Liver (tissue), 9 donors: ENCODE measurements around the gene QKI. TPM values are rescaled to one million over a fixed set of nuclear protein-coding genes. Genes with fewer than 3 reads are reported as not detected.

Experiments used
- DNase-seq: peaks from one replicate; pipeline ENCODE4 v3.0.0-alpha.2; 2017; ENCODE audit warnings: low spot score
- H3K27ac ChIP-seq, 2 donors: one replicate each; pipeline ENCODE4 v1.7.0; 2013; ENCODE audit warnings: inconsistent platforms in 2 of 2, low read length in 2 of 2, control low read depth in 1 of 2, low read depth in 1 of 2, mild to moderate bottlenecking in 1 of 2
- H3K27me3 ChIP-seq, 4 donors: one replicate each; pipeline versions ENCODE4 v1.6.1 to v1.7.0; 2013; ENCODE audit warnings: low read length in 3 of 4, inconsistent platforms in 1 of 4, mild to moderate bottlenecking in 1 of 4, moderate library complexity in 1 of 4; ENCODE audit not compliant: control insufficient read depth in 4 of 4, insufficient read depth in 4 of 4
- H3K36me3 ChIP-seq, 4 donors: one replicate each; pipeline versions ENCODE4 v1.6.1 to v1.7.0; 2013; ENCODE audit warnings: low read length in 3 of 4, mild to moderate bottlenecking in 3 of 4, low read depth in 1 of 4, moderate library complexity in 1 of 4; ENCODE audit not compliant: control insufficient read depth in 4 of 4, insufficient read depth in 3 of 4
- H3K4me1 ChIP-seq, 4 donors: one replicate each; pipeline versions ENCODE4 v1.6.1 to v1.7.0; 2013; ENCODE audit warnings: low read length in 3 of 4, mild to moderate bottlenecking in 3 of 4, moderate library complexity in 1 of 4; ENCODE audit not compliant: control insufficient read depth in 4 of 4, insufficient read depth in 4 of 4
- H3K4me3 ChIP-seq, 3 donors: one replicate each; pipeline versions ENCODE4 v1.6.1 to v1.7.0; 2013; ENCODE audit warnings: low read length in 3 of 3, control low read depth in 1 of 3, low read depth in 1 of 3, mild to moderate bottlenecking in 1 of 3
- H3K9ac ChIP-seq, 2 donors: one replicate each; pipeline ENCODE4 v1.7.0; 2013; ENCODE audit warnings: low read length in 2 of 2, mild to moderate bottlenecking in 2 of 2, moderate library complexity in 2 of 2, control low read depth in 1 of 2, low read depth in 1 of 2
- H3K9me3 ChIP-seq, 4 donors: one replicate each; pipeline versions ENCODE4 v1.6.1 to v1.7.0; 2013; ENCODE audit warnings: low read length in 3 of 4; ENCODE audit not compliant: control insufficient read depth in 4 of 4
- EGR1 ChIP-seq, 2 donors: IDR thresholded peaks; 2 replicates each; pipeline ENCODE4 v1.6.1; 2016 to 2018; ENCODE audit warnings: antibody characterized with exemption in 2 of 2, low read depth in 2 of 2
- FOXA1 ChIP-seq: IDR thresholded peaks from 2 replicates; pipeline ENCODE4 v1.6.1; 2016; ENCODE audit warnings: antibody characterized with exemption
- FOXA2 ChIP-seq: IDR thresholded peaks from 2 replicates; pipeline ENCODE4 v1.6.1; 2016; ENCODE audit warnings: antibody characterized with exemption
- GABPA ChIP-seq, 2 donors: IDR thresholded peaks in 1 of 2; conservative IDR thresholded peaks in 1 of 2; 2 replicates each; pipeline ENCODE4 v1.6.1; 2016; ENCODE audit warnings: antibody characterized with exemption in 2 of 2, mild to moderate bottlenecking in 1 of 2, moderate library complexity in 1 of 2
- HNF4G ChIP-seq: IDR thresholded peaks from 2 replicates; pipeline ENCODE4 v1.6.1; 2016; ENCODE audit warnings: antibody characterized with exemption
- JUND ChIP-seq, 2 donors: IDR thresholded peaks; 2 replicates each; pipeline ENCODE4 v1.6.1; 2016; ENCODE audit warnings: antibody characterized with exemption in 2 of 2
- RAD21 ChIP-seq, 2 donors: IDR thresholded peaks; 2 replicates each; pipeline ENCODE4 v1.6.1; 2016; ENCODE audit warnings: antibody characterized with exemption in 2 of 2, mild to moderate bottlenecking in 2 of 2
- RXRA ChIP-seq, 2 donors: IDR thresholded peaks; 2 replicates each; pipeline ENCODE4 v1.6.1; 2017 to 2018; ENCODE audit warnings: antibody characterized with exemption in 2 of 2, mild to moderate bottlenecking in 1 of 2
- SP1 ChIP-seq: IDR thresholded peaks from 2 replicates; pipeline ENCODE4 v1.6.1; 2018; ENCODE audit warnings: antibody characterized with exemption, mild to moderate bottlenecking
- TAF1 ChIP-seq: conservative IDR thresholded peaks from 2 replicates; pipeline ENCODE4 v1.6.1; 2016; ENCODE audit warnings: antibody characterized with exemption, mild to moderate bottlenecking
- YY1 ChIP-seq: IDR thresholded peaks from 2 replicates; pipeline ENCODE4 v1.6.1; 2016; ENCODE audit warnings: antibody characterized with exemption, mild to moderate bottlenecking
- WGBS: extraction: QIAGEN DNeasy Blood & Tissue Kit; methylation state at CpG from one replicate; pipeline ENCODE4 v1.1.7; 2013; 5-methylcytosine and 5-hydroxymethylcytosine counted together
- polyA plus RNA-seq, 2 donors: library from polyadenylated mRNA; stranded (reverse) in 1 of 2; unstranded in 1 of 2; fragments of 200-250 nt in 1 of 2; fragments of >200 nt in 1 of 2; fragmentation: Nextera tagmentation in 1 of 2; extraction: Ambion mirVana in 1 of 2; gene quantifications; one replicate each; pipeline versions ENCODE4 v1.2.1 to v1.2.3, GENCODE V29; 2013 to 2015
- total RNA-seq, 2 donors: library from RNA; depleted of rRNA; stranded (reverse); fragments of >200 nt; gene quantifications; one replicate each; pipeline ENCODE4 v1.2.3, GENCODE V29; 2014
- TF ChIP-seq, protein P1 (sequence below): IDR thresholded peaks from 2 replicates; pipeline ENCODE4 v1.6.1; 2016; ENCODE audit warnings: antibody characterized with exemption
- TF ChIP-seq, protein P2 (sequence below): fragments of 150-350 bp; IDR thresholded peaks from 2 replicates; pipeline ENCODE4 v1.5.1; 2017; ENCODE audit warnings: improper control_type of control experiment, low read depth, low read length; ENCODE audit not compliant: missing input control
- TF ChIP-seq, protein P3 (sequence below): IDR thresholded peaks from 2 replicates; pipeline ENCODE4 v1.6.1; 2016; ENCODE audit warnings: antibody characterized with exemption, mild to moderate bottlenecking
- donor health status: healthy.
- donor health status: healthy.
- donor health status: healthy.
- donor health status: healthy.
- donor health status: healthy.

The QKI gene
- total and polyA plus RNA-seq, 4 donors: 22.7 to 97.0 (median 56.3) TPM

DNA sequence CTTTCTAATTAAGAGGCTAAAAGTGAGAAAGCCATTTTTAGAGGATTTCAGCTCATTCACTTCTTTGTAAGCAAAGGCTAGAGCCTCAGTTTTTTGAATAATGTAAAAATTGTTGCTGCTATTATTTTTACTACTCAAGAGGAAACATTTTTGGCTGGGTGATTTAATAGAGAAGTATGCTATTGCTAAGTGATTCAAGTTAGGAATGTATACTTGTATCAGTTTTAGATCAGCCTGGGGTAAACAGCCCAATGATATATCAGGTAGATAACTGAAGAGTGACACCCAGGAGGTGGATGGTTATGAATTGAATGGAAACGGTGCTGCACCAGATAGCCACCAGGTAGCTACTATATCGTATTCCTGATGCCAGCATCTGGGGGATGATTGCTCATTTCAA is 9.2 kb downstream of the QKI start:
- Histone ChIP-seq H3K9ac (no peak overlapping the region), H3K36me3 (no peaks in the 10 kb centered on the region), H3K4me1 (peaks cover 12 to 64% (median 52%) of the 10 kb centered on the region in 4 donors), H3K27ac (peak overlapping the region in 1 of 2 donors; percentile 55), H3K27me3 (no peaks in the 10 kb centered on the region), H3K4me3 (no peak overlapping the region), H3K9me3 (no peaks in the 10 kb centered on the region)
- 74% methylated on average over 2 of the region's 2 CpGs for WGBS
- no peak for TF ChIP-seq SP1
- TF ChIP-seq EGR1 (IDR thresholded peaks at IDR 0.05; ENCODE audit: low read depth in 2 of 2): no peak
- TF ChIP-seq FOXA2: no peak
- TF ChIP-seq YY1: no peak
- no peak for TF ChIP-seq RAD21 (IDR thresholded peaks at IDR 0.05)
- TF ChIP-seq JUND (IDR thresholded peaks at IDR 0.05): no peak
- no peak for TF ChIP-seq GABPA (IDR thresholded peaks at IDR 0.05 in 1 of 2, conservative IDR thresholded peaks at IDR 0.05 in 1 of 2)
- TF ChIP-seq FOXA1: no peak
- TF ChIP-seq, protein P1, sequence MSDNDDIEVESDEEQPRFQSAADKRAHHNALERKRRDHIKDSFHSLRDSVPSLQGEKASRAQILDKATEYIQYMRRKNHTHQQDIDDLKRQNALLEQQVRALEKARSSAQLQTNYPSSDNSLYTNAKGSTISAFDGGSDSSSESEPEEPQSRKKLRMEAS: no peak
- no peak for TF ChIP-seq TAF1
- TF ChIP-seq HNF4G: no peak
- no peak for DNase-seq

DNA sequence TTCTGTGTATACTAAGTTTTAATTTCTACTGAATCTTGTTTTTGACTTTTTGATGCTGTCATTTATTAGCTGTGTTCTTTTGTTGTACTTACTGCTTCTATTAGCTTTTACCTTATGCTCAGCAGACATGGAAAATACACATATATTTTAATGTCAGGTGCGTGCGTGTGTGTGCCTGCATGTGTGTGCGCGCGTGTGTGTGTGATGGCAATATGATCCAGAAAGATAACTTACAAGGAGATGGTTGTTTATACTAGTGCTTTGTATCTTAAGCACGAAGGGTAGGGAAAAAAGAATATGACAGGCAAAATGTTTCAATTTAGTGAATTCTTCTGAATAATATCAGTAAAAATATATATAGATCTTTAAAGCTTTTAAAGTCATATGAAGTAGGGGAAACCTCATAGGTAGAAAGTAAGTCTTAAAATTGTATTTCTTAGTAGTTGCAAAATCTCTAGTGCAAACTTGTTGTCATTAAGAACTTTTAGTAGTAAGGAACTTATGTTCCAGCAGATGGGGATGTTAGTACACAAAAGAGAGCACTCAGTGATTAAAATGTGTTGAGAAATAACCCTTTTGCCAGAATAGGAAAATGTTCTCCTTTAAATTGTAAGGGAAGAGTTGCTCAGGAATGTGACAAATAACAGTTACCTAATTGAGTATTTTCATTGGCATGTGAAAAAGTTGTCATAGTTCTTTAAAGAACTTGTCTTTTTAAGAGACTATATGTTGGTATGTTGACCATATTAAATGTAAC is 13.2 kb downstream of the QKI start:
- Histone ChIP-seq H3K27ac (no peak overlapping the region), H3K4me1 (peaks cover 9 to 55% (median 33%) of the 10 kb centered on the region in 4 donors), H3K9me3 (no peaks in the 10 kb centered on the region), H3K27me3 (no peaks in the 10 kb centered on the region), H3K36me3 (no peaks in the 10 kb centered on the region), H3K9ac (no peak overlapping the region), H3K4me3 (no peak overlapping the region)
- peak in 1 of 2 donors; percentile 10 for TF ChIP-seq RXRA (IDR thresholded peaks at IDR 0.05)
- TF ChIP-seq GABPA (IDR thresholded peaks at IDR 0.05 in 1 of 2, conservative IDR thresholded peaks at IDR 0.05 in 1 of 2): no peak
- TF ChIP-seq YY1: no peak
- no peak for TF ChIP-seq EGR1 (IDR thresholded peaks at IDR 0.05; ENCODE audit: low read depth in 2 of 2)
- TF ChIP-seq SP1: no peak
- TF ChIP-seq, protein P2, sequence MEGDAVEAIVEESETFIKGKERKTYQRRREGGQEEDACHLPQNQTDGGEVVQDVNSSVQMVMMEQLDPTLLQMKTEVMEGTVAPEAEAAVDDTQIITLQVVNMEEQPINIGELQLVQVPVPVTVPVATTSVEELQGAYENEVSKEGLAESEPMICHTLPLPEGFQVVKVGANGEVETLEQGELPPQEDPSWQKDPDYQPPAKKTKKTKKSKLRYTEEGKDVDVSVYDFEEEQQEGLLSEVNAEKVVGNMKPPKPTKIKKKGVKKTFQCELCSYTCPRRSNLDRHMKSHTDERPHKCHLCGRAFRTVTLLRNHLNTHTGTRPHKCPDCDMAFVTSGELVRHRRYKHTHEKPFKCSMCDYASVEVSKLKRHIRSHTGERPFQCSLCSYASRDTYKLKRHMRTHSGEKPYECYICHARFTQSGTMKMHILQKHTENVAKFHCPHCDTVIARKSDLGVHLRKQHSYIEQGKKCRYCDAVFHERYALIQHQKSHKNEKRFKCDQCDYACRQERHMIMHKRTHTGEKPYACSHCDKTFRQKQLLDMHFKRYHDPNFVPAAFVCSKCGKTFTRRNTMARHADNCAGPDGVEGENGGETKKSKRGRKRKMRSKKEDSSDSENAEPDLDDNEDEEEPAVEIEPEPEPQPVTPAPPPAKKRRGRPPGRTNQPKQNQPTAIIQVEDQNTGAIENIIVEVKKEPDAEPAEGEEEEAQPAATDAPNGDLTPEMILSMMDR: peak; percentile 47
- TF ChIP-seq RAD21 (IDR thresholded peaks at IDR 0.05): peak; percentile 89 to 90
- WGBS: 81% methylated on average over 6 of the region's 6 CpGs
- DNase-seq: no peak

DNA sequence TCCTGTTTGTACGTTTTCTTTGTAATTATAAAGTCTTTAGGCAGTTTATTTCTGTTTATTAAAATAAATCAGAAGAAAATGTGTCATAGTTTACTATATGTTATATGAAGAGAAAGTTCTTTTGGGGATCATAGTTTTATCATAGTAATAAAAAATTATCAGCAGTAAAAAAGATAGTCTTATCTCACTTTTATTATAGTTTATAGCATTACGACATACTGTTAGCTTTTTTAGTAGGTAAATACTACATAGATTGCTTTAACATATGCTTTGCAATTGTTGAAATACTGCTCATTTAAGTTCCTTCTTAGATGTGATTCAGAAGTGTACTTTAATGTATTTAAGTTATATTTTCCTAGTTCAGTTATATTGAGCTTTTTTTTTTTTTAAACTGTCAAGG is 13.9 kb downstream of the QKI start:
- WGBS: 48% methylated on average over 2 of the region's 2 CpGs
- Histone ChIP-seq H3K27me3 (no peaks in the 10 kb centered on the region), H3K4me1 (peaks cover 8 to 53% (median 28%) of the 10 kb centered on the region in 4 donors), H3K9me3 (no peaks in the 10 kb centered on the region), H3K9ac (no peak overlapping the region), H3K36me3 (no peaks in the 10 kb centered on the region), H3K27ac (no peak overlapping the region), H3K4me3 (no peak overlapping the region)
- no peak for DNase-seq
- no peak for TF ChIP-seq SP1
- TF ChIP-seq, protein P1: no peak
- TF ChIP-seq, protein P3, sequence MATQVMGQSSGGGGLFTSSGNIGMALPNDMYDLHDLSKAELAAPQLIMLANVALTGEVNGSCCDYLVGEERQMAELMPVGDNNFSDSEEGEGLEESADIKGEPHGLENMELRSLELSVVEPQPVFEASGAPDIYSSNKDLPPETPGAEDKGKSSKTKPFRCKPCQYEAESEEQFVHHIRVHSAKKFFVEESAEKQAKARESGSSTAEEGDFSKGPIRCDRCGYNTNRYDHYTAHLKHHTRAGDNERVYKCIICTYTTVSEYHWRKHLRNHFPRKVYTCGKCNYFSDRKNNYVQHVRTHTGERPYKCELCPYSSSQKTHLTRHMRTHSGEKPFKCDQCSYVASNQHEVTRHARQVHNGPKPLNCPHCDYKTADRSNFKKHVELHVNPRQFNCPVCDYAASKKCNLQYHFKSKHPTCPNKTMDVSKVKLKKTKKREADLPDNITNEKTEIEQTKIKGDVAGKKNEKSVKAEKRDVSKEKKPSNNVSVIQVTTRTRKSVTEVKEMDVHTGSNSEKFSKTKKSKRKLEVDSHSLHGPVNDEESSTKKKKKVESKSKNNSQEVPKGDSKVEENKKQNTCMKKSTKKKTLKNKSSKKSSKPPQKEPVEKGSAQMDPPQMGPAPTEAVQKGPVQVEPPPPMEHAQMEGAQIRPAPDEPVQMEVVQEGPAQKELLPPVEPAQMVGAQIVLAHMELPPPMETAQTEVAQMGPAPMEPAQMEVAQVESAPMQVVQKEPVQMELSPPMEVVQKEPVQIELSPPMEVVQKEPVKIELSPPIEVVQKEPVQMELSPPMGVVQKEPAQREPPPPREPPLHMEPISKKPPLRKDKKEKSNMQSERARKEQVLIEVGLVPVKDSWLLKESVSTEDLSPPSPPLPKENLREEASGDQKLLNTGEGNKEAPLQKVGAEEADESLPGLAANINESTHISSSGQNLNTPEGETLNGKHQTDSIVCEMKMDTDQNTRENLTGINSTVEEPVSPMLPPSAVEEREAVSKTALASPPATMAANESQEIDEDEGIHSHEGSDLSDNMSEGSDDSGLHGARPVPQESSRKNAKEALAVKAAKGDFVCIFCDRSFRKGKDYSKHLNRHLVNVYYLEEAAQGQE: no peak
- TF ChIP-seq FOXA2: no peak
- no peak for TF ChIP-seq FOXA1
- TF ChIP-seq TAF1: no peak
